K562 (cell line): Measurements from ENCODE around the gene MPZL3. TPM values are rescaled to one million over a fixed set of nuclear protein-coding genes. Genes with fewer than 3 reads are reported as not detected.

Source experiments
- ATAC-seq: fragments of 200-7000 bp; cut with Tn5 transposase; 3 replicates; pipeline ENCODE4 v1.9.1; 2020; ENCODE audit warnings: moderate library complexity
- BruUV-seq: library from RNA; stranded (reverse); fragments of 400-500 nt; replicated peaks from 2 replicates; lab custom pipeline; 2021; lab: Mats Ljungman, UMichigan
- CTCF ChIA-PET: fragments of 300-600 bp; formaldehyde crosslinking; extraction: SDS; loops from one replicate; lab custom pipeline; 2021; ENCODE audit warnings: low intra/inter-chr PET ratio; lab: Yijun Ruan, JAX
- POLR2A ChIA-PET: fragments of 300-600, 350-650 bp; sonication (Branson Sonifier 250); formaldehyde crosslinking; extraction: SDS; loops from one replicate; lab custom pipeline; 2021; ENCODE audit warnings: antibody characterized with exemption, inconsistent platforms; lab: Yijun Ruan, JAX
- DNase-seq, 4 experiments: peaks; one replicate each; pipeline versions ENCODE4 v3.0.0 to v3.0.0-alpha.2; 2011 to 2018; ENCODE audit warnings: low spot score in 3 of 4, mixed read lengths in 3 of 4; ENCODE audit errors: extremely low read depth in 1 of 4
- FAIRE-seq: peaks from 2 replicates; lab custom pipeline; 2011; peaks lifted over from hg19 to GRCh38; lab: Jason Lieb, UNC
- H2AFZ ChIP-seq: 2 replicates; pipeline ENCODE4 v1.6.0; 2011; ENCODE audit warnings: low read depth, low read length, control low read depth, inconsistent platforms
- H3K27ac ChIP-seq: fragments of 200-600 bp; 3 replicates; pipeline ENCODE4 v1.8.0; 2011; ENCODE audit warnings: low read depth, mild to moderate bottlenecking, control low read depth, inconsistent platforms, low read length, moderate library complexity, mixed read lengths; ENCODE audit errors: extremely low read depth
- H3K27me3 ChIP-seq, 2 experiments: fragments of 300-600 bp in 1 of 2; 2 replicates in 1 of 2; 3 replicates in 1 of 2; pipeline versions ENCODE4 v1.6.0 to v1.8.0; 2011; ENCODE audit warnings: inconsistent platforms in 2 of 2, low read length in 2 of 2, mild to moderate bottlenecking in 1 of 2, mixed read lengths in 1 of 2, moderate library complexity in 1 of 2; ENCODE audit not compliant: control insufficient read depth in 2 of 2, insufficient read depth in 2 of 2
- H3K36me3 ChIP-seq: fragments of 300-600 bp; 3 replicates; pipeline ENCODE4 v1.8.0; 2011; ENCODE audit warnings: mild to moderate bottlenecking, low read length, inconsistent platforms; ENCODE audit not compliant: control insufficient read depth, insufficient read depth
- H3K4me1 ChIP-seq, 2 experiments: fragments of 200-600 bp in 1 of 2; replicated peaks in 1 of 2; 2 replicates in 1 of 2; 3 replicates in 1 of 2; pipeline versions ENCODE4 v1.5.1 to v1.8.0; 2011; ENCODE audit warnings: inconsistent platforms in 2 of 2, low read length in 2 of 2, mild to moderate bottlenecking in 1 of 2, mixed read lengths in 1 of 2, moderate library complexity in 1 of 2; ENCODE audit not compliant: control insufficient read depth in 2 of 2, insufficient read depth in 2 of 2
- H3K4me2 ChIP-seq: 2 replicates; pipeline ENCODE4 v1.6.1; 2011; ENCODE audit warnings: low read length, control low read depth, inconsistent platforms, mixed read lengths; ENCODE audit not compliant: insufficient read depth
- H3K4me3 ChIP-seq: fragments of 200-600 bp; sonication (generic), shearing (Covaris generic); 2 replicates; pipeline ENCODE4 v1.5.1; 2016; ENCODE audit warnings: control low read depth, inconsistent platforms
- H3K79me2 ChIP-seq: fragments of 200-600 bp; 3 replicates; pipeline ENCODE4 v1.8.0; 2011; ENCODE audit warnings: low read length, inconsistent platforms; ENCODE audit not compliant: control insufficient read depth, insufficient read depth
- H3K9ac ChIP-seq, 2 experiments: 2 replicates each; pipeline versions ENCODE4 v1.6.0 to v1.6.1; 2011; ENCODE audit warnings: low read depth in 2 of 2, low read length in 2 of 2, control low read depth in 1 of 2, inconsistent platforms in 1 of 2, mild to moderate bottlenecking in 1 of 2, mixed read lengths in 1 of 2; ENCODE audit not compliant: insufficient read depth in 1 of 2
- H3K9me1 ChIP-seq: one replicate; pipeline ENCODE4 v1.6.0; 2011; ENCODE audit warnings: inconsistent platforms, mild to moderate bottlenecking, low read length, moderate library complexity; ENCODE audit not compliant: control insufficient read depth, insufficient read depth
- H3K9me3 ChIP-seq: replicated peaks from 2 replicates; pipeline ENCODE4 v1.5.1; 2011; ENCODE audit warnings: low read depth, low read length, inconsistent platforms; ENCODE audit not compliant: control insufficient read depth, insufficient read depth
- H4K20me1 ChIP-seq: replicated peaks from 2 replicates; pipeline ENCODE4 v1.6.1; 2011; ENCODE audit warnings: low read length, inconsistent platforms, mixed read lengths; ENCODE audit not compliant: control insufficient read depth, insufficient read depth
- EZH2 ChIP-seq: IDR thresholded peaks from 2 replicates; pipeline ENCODE4 v1.6.1; 2012; ENCODE audit warnings: low read depth, mild to moderate bottlenecking, inconsistent platforms, low read length, borderline replicate concordance
- HDAC6 ChIP-seq: IDR thresholded peaks from 2 replicates; pipeline ENCODE4 v1.6.1; 2012; ENCODE audit warnings: low read depth, mild to moderate bottlenecking, control low read depth, inconsistent platforms, low read length, moderate library complexity
- NR3C1 ChIP-seq: sonication (generic); formaldehyde crosslinking; IDR thresholded peaks from 2 replicates; pipeline ENCODE4 v1.8.1; 2022; ENCODE audit warnings: missing genetic modification reagents
- POU5F1 ChIP-seq: fragments of 150-350 bp; IDR thresholded peaks from 2 replicates; pipeline ENCODE4 v1.6.1; 2014; ENCODE audit warnings: borderline replicate concordance, low read length, low read depth, mild to moderate bottlenecking; ENCODE audit not compliant: partially characterized antibody
- TEAD1 ChIP-seq, 2 experiments: fragments of 450-650 bp in 1 of 2; sonication (generic) in 1 of 2; formaldehyde crosslinking; IDR thresholded peaks; 2 replicates each; pipeline versions ENCODE4 v1.4.0 to v1.8.0; 2020 to 2022; ENCODE audit warnings: mild to moderate bottlenecking in 2 of 2, missing genetic modification reagents in 1 of 2
- XRCC3 ChIP-seq: fragments of 450-650 bp; IDR thresholded peaks from 2 replicates; pipeline ENCODE4 v1.6.1; 2017; ENCODE audit warnings: mild to moderate bottlenecking, moderate library complexity
- ZNF143 ChIP-seq: sonication (generic); formaldehyde crosslinking; IDR thresholded peaks from 2 replicates; pipeline ENCODE4 v1.9.0; 2022; ENCODE audit warnings: mild to moderate bottlenecking, missing genetic modification reagents
- ZNF263 ChIP-seq: sonication (generic); formaldehyde crosslinking; IDR thresholded peaks from 2 replicates; pipeline ENCODE4 v1.8.0; 2022; ENCODE audit warnings: mild to moderate bottlenecking, missing genetic modification reagents, borderline replicate concordance
- ZNF436 ChIP-seq: fragments of 250-450, 450-650 bp; sonication (Bioruptor Pico); formaldehyde crosslinking; IDR thresholded peaks from 2 replicates; pipeline ENCODE4 v1.7.0; 2020; ENCODE audit warnings: mild to moderate bottlenecking
- WGBS: fragments of 100-300 bp; shearing (Covaris generic); methylation state at CpG from one replicate; pipeline ENCODE4 v1.1.6; 2016; ENCODE audit warnings: low coverage, mixed read lengths; ENCODE audit not compliant: insufficient coverage; ENCODE audit errors: missing lambda C conversion rate; 5-methylcytosine and 5-hydroxymethylcytosine counted together
- in situ Hi-C: fragments of 300-500 bp; cut with MboI; formaldehyde crosslinking; loops from 4 replicates; pipeline ENCODE4 v1.15.0; 2018; ENCODE audit warnings: inconsistent platforms, mixed read lengths
- intact Hi-C: fragments of 100-400 bp; cut with micrococcal nuclease; formaldehyde crosslinking; loops from 2 replicates; pipeline ENCODE4 v1.14.2; 2022
- polyA plus RNA-seq, 8 experiments: library from polyadenylated mRNA; depleted of rRNA in 4 of 8; stranded (reverse) in 5 of 8; unstranded in 3 of 8; fragments of >200 nt; fragmentation: Nextera tagmentation in 2 of 8; fragmentation: Illumina TruSeq in 1 of 8; extraction: Ambion mirVana in 2 of 8; extraction: Trizol in 1 of 8; gene quantifications; 2 replicates each; pipeline versions ENCODE4 v1.2.1 to v1.2.3, GENCODE V29; 2011 to 2014; ENCODE audit warnings: inconsistent platforms in 1 of 8, missing spikeins in 1 of 8
- total RNA-seq, 7 experiments: library from RNA; depleted of rRNA in 6 of 7; stranded (reverse); fragments of >200 nt in 6 of 7; fragmentation: Illumina TruSeq in 2 of 7; extraction: Trizol in 2 of 7; gene quantifications; 2 replicates each; pipeline versions ENCODE4 v1.2.1 to v1.2.3, GENCODE V29; 2011 to 2021; ENCODE audit warnings: low replicate concordance in 1 of 7
- TF ChIP-seq, protein P1 (sequence below), 3 experiments: IDR thresholded peaks in 2 of 3; conservative IDR thresholded peaks in 1 of 3; 2 replicates each; pipeline ENCODE4 v1.5.1; 2011 to 2012; ENCODE audit warnings: low read length in 3 of 3, mild to moderate bottlenecking in 3 of 3, control low read depth in 2 of 3, improper control_type of control experiment in 1 of 3, inconsistent platforms in 1 of 3, low read depth in 1 of 3, mixed read lengths in 1 of 3, moderate library complexity in 1 of 3; ENCODE audit not compliant: insufficient read depth in 2 of 3

MPZL3 gene
- total and polyA plus RNA-seq, 9 of the 15 experiments (the other 6 are each of a cell fraction or from before 2014, with no cell fraction given) = 0.97 to 2.9 (median 1.6) TPM

DNA sequence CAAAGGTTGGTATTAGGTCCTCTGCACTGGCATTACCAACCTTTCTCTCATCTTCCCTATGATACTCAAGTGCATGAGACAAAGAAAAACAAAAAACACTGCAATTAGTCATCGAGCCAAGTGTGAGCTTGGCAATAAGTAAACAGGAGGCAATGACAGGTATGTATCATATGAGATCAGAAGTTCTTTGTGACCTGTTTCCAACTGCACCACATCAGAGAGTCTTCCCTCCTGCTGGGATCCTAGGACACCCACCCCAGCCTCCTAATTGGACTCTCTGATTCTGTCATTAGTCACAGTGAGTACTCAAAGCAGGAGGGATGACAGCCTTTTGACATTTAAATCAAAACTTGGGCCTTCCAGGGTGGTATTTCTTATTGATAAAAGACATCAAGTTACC is 19.5 kb downstream of the MPZL3 start:
- in situ Hi-C loops = no loop called here
- H4K20me1 ChIP-seq = no peaks in the 10 kb centered on the region; the same call in 1 of the 2 replicates
- POLR2A ChIA-PET = no interaction called here
- no peak overlapping the region for H2AFZ ChIP-seq
- ATAC-seq (no peak), FAIRE-seq (no peak), DNase-seq (no peak)
- CTCF ChIA-PET = no interaction called here
- no peaks in the 10 kb centered on the region for H3K9me3 ChIP-seq
- no peak overlapping the region for H3K4me3 ChIP-seq
- H3K9ac ChIP-seq = no peak overlapping the region
- no TSS peak for BruUV-seq
- no peak overlapping the region for H3K4me2 ChIP-seq
- H3K36me3 ChIP-seq = no peaks in the 10 kb centered on the region
- TF ChIP-seq ZNF143 (CRISPR knock-in tag) = no peak
- TF ChIP-seq, protein P1, sequence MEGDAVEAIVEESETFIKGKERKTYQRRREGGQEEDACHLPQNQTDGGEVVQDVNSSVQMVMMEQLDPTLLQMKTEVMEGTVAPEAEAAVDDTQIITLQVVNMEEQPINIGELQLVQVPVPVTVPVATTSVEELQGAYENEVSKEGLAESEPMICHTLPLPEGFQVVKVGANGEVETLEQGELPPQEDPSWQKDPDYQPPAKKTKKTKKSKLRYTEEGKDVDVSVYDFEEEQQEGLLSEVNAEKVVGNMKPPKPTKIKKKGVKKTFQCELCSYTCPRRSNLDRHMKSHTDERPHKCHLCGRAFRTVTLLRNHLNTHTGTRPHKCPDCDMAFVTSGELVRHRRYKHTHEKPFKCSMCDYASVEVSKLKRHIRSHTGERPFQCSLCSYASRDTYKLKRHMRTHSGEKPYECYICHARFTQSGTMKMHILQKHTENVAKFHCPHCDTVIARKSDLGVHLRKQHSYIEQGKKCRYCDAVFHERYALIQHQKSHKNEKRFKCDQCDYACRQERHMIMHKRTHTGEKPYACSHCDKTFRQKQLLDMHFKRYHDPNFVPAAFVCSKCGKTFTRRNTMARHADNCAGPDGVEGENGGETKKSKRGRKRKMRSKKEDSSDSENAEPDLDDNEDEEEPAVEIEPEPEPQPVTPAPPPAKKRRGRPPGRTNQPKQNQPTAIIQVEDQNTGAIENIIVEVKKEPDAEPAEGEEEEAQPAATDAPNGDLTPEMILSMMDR (IDR thresholded peaks at IDR 0.05 in 2 of 3, conservative IDR thresholded peaks at IDR 0.05 in 1 of 3; ENCODE audit: insufficient read depth in 2 of 3, low read depth in 1 of 3, low read length in 3 of 3) = no peak
- TF ChIP-seq ZNF436 (CRISPR knock-in tag) = no peak
- TF ChIP-seq ZNF263 (CRISPR knock-in tag) = no peak
- no peak for TF ChIP-seq TEAD1 (CRISPR knock-in tag; IDR thresholded peaks at IDR 0.05)
- no peak for TF ChIP-seq POU5F1
- TF ChIP-seq NR3C1 = no peak
- no peak for TF ChIP-seq HDAC6
- no peak for TF ChIP-seq XRCC3
- TF ChIP-seq EZH2 = no peak
- H3K4me1 ChIP-seq = no peaks in the 10 kb centered on the region; a peak in 1 of 5 replicates
- intact Hi-C loops = no loop called here
- H3K27ac ChIP-seq = no peak overlapping the region
- no peaks in the 10 kb centered on the region for H3K9me1 ChIP-seq
- WGBS = 18% methylated on average over 1 of the region's 1 CpG
- H3K79me2 ChIP-seq = no peaks in the 10 kb centered on the region
- H3K27me3 ChIP-seq = peaks cover 4 to 7% of the 10 kb centered on the region in 2 experiments; a peak in 2 of 5 replicates
